HG03097 (cell line): ENCODE measurements around the gene KRT77.
"Not testable (repeated sequence)": the region's sequence is repeated elsewhere in the genome, so short reads cannot be mapped to it uniquely, and the experiment has no call there.

ENCODE experiments used
- ATAC-seq: cut with Tn5 transposase; IDR thresholded peaks from one replicate; pipeline ENCODE4 v1.9.1; 2021; ENCODE audit not compliant: unreplicated experiment, low FRiP score

KRT77 gene

DNA sequence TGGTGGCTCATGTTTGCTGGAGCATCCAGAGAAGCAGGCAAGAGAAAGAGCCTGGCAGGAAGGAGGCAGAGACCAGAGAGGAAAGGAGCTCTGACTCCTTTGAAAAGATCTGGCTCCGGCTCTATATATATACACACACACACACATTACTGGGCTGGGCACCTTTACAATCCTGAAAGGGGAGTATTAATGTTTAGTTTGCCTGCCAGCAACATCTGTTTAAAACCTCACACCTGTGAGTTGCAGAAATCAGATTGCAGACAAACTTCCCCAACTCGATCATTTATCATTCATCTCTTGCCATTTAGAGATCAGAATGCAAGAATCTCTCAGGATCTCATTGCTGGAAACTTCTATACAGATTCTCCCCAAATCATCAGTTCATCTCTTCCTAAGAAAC lies at the start of gene KRT77:
TSS of gene KRT77 (minus strand) at position 101 of the 400 bp plus-strand sequence. CDS start at position 11, 90 bp downstream.
- no peak for ATAC-seq

DNA sequence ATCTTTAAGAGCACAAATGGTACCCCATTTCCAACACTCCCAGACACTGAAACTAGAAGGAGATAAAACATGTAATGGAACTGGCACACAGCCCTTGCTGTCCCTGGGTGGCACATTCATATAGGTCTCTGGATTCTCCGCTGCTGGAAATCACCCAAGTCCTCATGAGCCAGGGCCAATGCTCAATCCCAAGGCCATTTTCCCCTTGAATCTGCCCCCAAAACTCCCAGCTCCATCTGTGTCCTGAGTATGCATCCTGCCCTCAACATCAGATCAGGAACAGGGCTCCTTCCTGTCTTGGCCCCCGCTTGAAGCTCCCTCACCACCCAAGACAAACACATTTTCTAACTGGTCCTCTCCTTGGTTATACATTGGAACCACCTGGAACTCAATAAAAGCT lies 49.2 kb upstream of the KRT77 start:
- ATAC-seq, result no peak

DNA sequence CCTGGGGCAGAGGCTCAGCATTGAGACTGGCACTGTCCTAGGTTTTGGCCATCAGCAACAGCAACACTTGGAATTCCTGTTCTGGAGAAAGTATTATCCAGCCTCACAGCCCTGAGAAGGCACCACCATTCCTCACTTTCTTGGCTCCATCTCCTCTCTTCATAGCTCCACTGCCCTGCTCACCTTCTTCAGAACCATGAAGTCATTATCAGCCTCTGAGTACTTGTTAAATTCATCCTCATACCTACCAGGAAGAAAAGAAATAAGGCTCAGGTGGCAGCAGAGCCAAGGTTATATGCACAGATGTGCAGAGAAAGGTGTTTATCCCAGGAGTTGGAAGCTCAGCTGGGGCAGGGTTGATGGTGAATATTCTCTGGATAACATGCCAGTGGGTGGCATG lies 48.5 kb upstream of the KRT77 start:
- no peak for ATAC-seq

DNA sequence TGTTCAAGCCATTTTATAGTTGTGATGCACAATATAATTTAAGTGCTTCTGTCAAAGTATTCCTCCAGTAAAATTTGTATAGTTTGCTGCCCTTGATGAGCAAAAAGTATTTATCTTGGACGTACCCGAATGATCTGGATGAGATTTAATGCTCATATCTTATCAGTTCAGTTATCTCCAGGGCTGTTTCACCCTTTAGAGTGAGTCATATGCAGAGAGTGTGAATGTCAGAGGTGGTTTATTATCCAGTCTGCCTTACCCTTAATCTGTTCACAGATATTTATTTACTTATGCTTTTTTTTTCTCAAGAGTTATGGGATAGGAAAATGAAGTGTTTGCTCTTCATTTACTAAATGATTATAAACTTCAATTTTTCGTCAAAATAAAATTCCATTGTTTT lies 47.2 kb upstream of the KRT77 start:
- ATAC-seq, result not testable (repeated sequence)

DNA sequence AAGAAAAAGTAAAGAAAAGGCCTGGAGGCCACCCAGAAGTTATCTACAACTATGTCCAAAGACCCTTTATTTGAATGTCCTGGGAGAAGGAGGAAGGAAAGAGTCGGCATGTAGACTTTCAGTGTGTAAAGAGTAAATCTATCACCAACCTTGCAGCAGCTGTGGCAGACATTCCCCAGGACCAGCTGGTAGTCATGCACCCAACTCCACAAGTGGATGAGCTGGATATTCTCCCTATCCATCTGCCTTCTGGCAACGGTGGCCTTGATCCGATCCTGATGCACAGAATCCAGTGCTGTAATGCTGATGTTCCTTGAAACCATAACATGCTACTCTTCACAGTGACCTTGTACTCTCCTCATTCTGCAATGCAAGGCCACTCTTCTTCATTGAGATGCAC lies 46.5 kb upstream of the KRT77 start:
- no peak for ATAC-seq

DNA sequence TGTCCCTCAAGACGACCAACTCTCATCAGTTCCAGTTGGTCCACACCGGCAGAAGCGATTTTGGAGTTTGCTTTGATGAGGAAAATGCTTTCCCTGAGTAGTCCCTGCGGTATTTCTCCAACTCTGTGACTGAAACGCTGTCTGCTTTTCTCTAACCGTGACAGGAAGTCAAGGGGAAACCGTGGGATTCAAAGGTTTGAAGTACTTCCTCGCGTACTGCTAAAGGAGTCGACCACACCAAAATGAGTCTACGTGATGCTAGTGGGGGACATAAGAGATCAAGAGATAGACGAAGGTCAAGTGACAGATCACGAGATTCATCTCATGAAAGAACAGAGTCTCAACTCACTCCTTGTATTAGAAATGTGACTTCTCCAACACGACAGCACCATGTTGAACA lies 45.3 kb upstream of the KRT77 start:
- no peak for ATAC-seq

DNA sequence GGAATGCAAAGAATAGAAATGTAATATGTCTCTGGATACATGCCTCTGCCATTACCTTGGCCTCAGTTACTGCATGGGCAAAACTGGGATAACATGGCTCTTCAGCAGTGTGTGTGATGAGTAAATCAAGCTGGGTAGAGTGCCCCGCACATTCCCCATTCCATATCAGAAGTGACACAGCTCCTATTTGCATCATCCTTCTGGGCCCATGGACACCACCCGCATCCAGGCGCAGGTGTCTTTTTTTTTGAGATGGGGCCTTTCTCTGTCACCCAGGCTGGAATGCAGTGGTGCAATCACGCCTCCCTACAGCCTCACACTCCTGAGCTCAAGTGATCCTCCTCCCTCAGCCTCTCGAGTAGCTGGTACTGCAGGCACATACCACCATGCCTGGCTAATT lies 42.2 kb upstream of the KRT77 start:
- no peak for ATAC-seq

DNA sequence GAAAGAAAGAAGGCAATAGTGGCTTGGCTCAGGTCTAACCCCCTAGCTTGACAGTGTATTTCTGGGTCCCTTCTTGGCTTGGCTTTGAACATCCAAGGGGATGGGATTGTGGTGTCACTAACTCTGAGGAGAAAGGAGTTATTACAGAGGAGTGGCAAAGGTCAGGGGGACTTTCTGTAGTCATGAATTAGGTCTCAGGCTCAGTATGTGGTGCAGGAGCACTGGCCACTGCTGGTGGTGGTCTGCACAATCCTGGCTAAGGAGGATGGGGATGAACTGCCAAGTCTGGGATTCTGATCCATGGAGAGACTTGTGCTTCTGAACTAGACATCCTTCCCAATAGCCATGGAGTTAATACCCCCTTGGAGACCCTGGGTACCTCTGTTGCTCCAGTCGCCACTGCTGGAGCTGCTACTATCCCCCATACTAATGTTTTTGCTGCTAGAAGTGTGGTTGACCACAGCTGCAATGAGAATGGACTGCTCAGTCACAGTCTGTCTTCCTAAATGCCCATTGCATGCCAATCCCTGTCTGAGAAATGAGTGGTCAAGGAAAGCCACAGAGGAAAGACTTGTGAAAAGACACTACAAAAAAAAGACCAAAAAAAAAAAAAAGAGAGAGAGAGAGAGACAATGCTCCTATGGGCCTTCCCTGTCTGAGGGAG lies 41.3 kb upstream of the KRT77 start:
- ATAC-seq, result no peak

DNA sequence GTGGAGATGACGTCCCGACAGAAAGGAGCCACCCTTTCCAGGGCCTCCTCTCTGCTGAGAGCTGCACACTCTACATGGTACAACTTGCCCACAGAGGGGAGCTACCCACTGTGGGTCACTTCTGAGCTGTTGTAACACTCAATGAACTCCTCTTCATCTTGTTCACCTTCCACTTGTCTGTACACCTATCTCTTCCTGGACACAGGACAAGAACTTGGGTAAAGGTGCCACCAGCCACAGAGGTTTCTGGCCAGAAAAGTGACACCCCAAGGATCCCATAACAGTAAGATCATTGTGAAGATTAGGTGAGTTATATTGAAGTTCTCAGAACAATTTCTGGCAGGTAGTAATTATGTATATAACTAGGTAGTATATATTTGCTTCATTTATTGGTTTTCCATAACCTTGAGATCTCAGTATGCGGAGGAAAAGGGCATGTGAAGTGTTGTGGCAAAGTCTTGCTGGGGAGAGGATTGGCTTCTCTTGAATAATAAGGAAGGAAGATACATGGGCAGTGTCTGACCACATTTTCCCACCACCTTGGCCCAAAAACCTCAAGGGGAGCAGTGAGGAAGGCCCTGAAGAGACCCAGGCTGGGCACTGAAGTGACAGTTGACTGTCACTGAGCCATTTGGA lies 39.6 kb upstream of the KRT77 start:
- ATAC-seq, result no peak

DNA sequence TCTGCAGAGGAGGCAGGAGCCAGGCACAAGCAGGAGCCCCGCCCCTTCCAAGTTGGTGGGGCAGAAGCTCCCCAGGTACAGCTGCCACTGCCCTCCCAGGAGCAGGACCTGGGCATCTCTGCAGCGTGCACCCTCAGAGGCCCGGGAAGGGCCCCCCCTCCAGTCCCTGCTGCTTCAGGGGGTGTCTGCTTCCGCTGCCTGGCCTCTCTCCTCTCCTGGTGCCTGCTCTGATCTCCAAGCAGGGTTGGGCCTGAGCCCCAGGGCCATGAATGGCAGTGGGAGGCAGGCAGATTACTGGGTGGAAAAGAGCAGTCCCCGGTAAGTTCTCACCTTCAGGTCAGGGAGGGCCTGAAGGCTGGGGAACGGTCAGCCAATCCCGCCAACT lies 38.9 kb upstream of the KRT77 start:
- ATAC-seq, result no peak

DNA sequence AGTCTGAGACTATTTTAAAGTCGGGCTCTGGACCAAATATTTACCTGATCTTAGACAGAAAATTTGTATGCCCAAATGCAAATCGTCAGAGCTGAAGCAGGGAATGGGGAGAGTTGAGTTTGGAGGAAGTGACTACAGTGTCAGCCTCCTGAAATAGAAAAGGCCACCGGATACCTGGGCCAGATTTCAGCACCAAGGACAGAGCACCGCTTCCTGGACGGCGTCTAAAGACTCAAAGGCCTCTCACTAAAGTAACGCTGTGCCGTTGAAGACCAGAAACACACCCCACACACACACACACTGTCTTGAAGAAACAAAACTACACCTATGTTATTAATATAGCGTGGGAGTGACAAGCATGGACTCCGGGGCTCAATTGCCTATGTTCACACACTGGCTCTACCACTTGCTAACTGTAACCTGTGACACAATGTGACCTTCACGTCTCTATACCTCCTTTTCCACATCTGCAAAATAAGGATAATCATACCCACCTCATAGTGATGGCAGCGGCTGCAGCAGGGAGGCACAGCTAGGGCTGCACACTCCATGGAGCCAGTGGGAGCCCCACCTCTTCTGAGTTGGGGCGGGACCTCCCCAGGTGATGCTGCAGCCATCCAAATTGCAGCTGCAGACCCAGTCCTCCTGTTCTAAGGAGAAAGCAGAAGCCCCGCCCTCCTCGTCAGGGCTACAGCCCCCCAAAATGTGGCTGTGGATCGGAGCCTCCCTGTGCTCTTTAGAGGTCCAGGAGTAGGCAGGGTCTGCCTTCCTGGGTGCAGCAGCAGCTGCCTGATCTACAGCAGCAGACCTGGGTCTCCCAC lies 38.3 kb upstream of the KRT77 start:
- ATAC-seq, result no peak

DNA sequence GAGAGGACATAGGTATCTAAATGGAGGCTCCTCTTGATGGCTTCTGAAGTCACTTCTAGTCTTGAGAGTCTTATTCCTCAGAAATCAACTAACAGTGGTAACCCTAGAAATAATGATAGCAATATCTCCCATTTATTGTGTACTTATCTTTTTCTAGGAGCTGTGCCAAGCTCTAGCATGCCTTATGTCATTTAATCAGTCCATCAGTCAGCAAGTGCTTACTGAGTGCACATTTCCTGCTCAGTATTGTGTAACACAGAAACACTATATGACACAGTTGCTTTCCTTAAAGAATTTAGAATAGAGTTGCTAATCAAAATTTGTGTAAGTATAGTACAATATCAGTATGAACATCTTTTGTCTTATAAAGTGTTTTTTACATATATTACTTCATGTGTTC lies 37.3 kb upstream of the KRT77 start:
- ATAC-seq, result no peak

DNA sequence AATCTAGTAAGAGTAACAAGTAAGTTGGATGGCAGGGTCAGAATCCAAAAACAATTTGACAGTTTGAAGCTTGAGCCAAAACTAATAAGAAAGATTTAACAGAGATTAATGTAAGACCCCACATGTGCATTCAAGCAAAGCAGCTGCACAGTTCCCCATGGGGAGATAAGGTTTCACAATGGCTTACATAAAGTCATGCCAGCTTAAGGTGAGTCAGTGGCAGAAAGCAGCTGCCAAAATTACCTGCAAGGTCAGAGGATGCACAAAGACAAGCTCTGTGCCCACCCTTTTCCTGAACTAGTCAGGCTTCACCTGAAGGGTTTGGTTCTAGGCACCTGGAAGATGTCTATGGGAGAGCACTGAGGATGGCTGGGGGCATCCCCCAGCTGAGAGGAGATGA lies 36.6 kb upstream of the KRT77 start:
- no peak for ATAC-seq

DNA sequence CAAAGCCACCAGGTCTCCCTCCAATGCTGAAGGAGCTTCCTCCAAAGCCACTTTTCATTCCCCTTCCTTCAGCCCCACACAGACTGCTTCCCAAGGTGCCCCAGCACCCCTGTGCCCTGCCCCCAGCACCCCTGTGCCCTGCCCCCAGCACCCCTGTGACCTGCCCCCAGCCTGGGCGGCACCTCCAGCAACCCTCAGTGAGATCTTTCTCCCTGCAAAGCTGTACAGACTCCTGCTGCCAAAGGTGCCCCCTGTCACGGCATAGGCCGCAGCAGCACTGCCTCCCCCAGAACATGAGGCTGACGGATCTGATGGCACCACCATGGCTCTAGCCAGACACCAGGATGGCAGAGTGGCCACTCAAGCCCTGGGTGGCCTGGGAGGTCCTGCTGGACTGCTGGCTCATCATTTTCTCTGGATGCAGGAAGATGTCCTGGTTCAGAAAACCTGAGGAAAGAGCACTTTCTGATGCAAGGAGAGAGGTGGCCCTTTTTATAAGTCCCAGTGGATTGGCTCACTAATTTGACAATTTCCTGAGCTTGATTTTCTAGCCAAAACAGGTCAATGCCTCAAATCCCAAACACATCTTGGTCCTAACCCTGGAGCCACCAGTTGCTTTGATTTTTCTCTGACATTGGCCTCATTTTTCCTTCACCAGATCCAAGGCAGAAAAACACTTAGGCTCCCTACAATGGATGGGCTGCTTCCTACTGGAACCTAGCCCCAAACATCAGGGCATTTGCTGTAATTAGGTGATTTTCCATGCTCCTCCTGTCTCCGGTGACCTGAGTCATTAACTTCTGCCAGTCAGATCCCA lies 32.7 kb upstream of the KRT77 start:
- no peak for ATAC-seq

DNA sequence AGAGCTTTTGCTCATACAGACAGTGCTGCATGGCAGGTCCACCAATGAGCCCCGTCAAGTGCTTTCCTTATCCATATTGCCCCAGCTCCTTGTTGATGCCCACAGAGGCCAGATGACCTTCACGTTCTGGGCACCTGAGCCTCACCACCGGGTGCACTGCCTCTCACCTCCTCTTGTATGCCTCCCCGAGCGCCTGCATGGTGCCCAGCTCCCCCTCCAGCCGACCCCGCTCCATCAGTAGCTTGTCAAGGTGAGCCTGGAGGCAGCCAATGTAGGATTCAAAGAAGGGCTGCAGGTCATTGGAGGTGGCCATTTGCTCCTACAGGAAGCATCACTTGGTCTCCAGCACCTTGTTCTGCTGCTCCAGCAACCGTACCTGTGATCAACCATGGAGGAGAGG lies 31.8 kb upstream of the KRT77 start:
- ATAC-seq, result no peak

DNA sequence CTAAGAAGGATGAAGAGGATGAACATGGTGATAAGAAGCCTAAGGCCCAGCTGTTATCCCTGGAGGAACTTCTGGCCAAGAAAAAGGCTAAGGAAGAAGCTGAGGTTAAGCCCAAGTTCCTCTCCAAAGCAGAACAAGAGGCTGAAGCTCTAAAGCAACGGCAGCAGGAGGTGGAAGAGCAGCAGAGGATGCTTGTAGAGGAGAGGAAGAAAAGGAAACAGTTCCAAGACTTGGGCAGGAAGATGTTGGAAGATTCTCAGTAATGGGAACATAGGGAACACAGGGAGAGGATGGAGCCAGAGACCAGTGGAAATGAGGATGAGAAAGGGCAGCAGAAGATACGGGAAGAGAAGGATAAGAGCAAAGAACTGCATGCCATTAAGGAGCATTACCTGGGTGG lies 27.5 kb upstream of the KRT77 start:
- no peak for ATAC-seq

DNA sequence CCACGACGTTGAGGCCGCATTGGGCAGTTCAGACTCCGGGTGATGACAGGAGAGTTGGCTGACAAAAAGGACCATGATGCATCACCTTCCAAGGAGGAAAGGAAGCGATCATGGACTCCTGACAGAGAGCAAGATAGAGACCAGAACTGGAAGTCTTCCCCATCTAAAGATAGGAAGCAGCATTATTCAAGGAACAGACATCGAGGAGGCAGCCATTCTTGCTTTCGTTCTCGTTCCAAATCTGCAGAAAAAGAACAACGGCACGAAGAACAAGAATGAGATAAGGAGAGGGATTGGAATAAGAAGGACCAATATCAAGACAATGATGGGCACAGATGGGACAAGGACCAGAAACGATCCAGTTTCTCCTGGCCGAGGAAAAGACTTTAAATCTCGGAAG lies 27.1 kb upstream of the KRT77 start:
- ATAC-seq, result no peak

DNA sequence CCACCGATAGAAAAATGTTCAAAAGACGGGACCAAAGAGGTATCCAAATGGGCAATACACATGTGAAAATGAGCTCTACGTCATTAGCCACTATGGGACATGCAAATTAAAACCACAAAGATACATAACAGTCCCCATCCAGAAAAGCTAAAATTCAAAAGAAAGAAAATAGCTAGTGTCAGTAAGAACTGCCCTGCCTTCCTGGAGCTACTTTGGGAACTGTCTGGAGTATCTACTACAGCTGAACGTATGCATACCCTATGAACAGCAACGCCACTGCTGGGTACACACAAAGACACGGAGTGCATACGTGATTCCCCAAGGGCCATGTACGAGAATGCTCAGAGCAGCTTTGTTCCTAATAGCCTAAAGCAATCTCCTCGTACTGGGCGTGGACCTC lies 25.8 kb upstream of the KRT77 start:
- ATAC-seq, result no peak

DNA sequence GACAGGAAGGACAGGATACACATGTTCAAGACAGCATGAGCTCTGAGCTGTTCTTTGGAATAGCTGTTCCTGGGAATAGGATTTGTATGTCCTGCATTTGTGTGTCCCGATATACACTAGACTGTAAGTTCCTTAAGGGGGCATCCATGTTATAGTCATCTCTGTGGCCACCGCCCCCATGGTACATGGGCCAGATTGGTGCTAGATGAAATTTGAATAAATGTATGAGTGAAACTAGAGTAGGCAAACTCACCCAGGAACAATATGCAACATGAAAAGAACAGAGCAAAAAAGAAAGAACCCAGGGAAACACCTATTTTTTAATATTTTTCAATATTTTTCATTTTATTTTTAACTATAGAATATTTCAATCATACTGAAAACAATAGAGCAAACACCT lies 25.1 kb upstream of the KRT77 start:
- no peak for ATAC-seq

DNA sequence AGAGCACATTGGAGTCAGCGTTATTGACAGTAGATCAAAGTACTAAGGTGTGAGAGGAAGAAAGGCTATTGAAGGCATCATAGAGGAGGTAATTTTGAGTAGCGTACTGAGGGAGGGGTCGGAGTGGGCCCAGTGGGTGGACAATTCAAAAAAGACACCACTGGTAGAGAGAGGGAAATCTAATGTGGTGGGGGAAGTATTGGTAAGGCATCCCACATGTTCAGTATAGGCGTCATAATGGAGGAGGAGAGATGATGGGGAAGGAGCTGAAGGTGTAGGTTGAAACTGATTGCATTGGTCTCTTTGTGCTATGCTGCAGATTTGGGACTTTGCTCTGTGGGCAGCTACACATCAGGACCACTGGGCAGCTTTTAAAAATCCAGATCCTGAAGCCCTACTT lies 23.7 kb upstream of the KRT77 start:
- no peak for ATAC-seq

DNA sequence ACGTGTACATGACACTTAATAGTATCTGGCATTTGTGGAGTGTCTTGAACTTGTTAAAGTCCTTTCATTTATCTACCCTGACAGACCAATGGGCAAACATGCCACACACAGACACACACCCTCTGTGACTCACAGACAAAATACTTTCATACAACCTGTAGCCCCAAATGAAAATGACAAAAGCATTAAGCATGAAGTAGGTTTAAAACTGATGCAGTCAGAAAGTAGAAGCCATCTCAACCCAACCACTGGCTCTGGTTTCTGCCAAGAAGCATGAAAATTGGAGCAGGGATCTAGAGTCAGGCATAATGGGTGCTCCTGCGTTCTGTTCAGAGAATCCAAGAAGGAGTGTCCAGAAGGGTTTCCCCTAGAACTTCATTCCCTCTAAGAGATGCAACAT lies 23.1 kb upstream of the KRT77 start:
- no peak for ATAC-seq
